Lung (tissue), 12 donors: ENCODE results near the gene SAMD7. TPM values are rescaled to one million over a fixed set of nuclear protein-coding genes. Genes with fewer than 3 reads are reported as not detected.

ENCODE experiments used
- ATAC-seq: fragments of 200-7000 bp; cut with Tn5 transposase; one replicate; pipeline ENCODE4 v1.9.1; 2020; ENCODE audit warnings: moderate number of reproducible peaks; ENCODE audit not compliant: insufficient read depth, low FRiP score
- DNase-seq, 3 donors: peaks; one replicate each; pipeline ENCODE4 v3.0.0-alpha.2; 2013 to 2017
- H3K27ac ChIP-seq, 2 donors: one replicate each; pipeline ENCODE4 v1.5.1; 2013; ENCODE audit warnings: mild to moderate bottlenecking in 2 of 2, moderate library complexity in 2 of 2, control low read depth in 1 of 2, inconsistent platforms in 1 of 2, low read depth in 1 of 2, low read length in 1 of 2
- H3K27me3 ChIP-seq, 3 donors: one replicate each; pipeline ENCODE4 v1.5.1; 2013; ENCODE audit warnings: low read length in 2 of 3; ENCODE audit not compliant: control insufficient read depth in 3 of 3, insufficient read depth in 3 of 3
- H3K36me3 ChIP-seq, 4 donors: one replicate each; pipeline ENCODE4 v1.5.1; 2013; ENCODE audit warnings: low read length in 4 of 4, mild to moderate bottlenecking in 1 of 4, moderate library complexity in 1 of 4; ENCODE audit not compliant: control insufficient read depth in 4 of 4, insufficient read depth in 4 of 4
- H3K4me1 ChIP-seq, 5 donors: one replicate each; pipeline ENCODE4 v1.5.1; 2013; ENCODE audit warnings: low read length in 5 of 5, mild to moderate bottlenecking in 2 of 5, moderate library complexity in 1 of 5; ENCODE audit not compliant: control insufficient read depth in 5 of 5, insufficient read depth in 5 of 5
- H3K4me3 ChIP-seq: one replicate; pipeline ENCODE4 v1.5.1; 2013; ENCODE audit warnings: mild to moderate bottlenecking, control low read depth, moderate library complexity
- H3K9ac ChIP-seq, 2 donors: one replicate each; pipeline ENCODE4 v1.5.1; 2013; ENCODE audit warnings: low read length in 2 of 2, control low read depth in 1 of 2; ENCODE audit not compliant: insufficient read depth in 1 of 2
- H3K9me3 ChIP-seq, 4 donors: one replicate each; pipeline ENCODE4 v1.5.1; 2013; ENCODE audit warnings: low read length in 3 of 4, mild to moderate bottlenecking in 1 of 4, moderate library complexity in 1 of 4; ENCODE audit not compliant: control insufficient read depth in 4 of 4, insufficient read depth in 3 of 4
- WGBS, 2 donors: extraction: QIAGEN DNeasy Blood & Tissue Kit; methylation state at CpG; one replicate each; pipeline ENCODE4 v1.1.7; 2013; 5-methylcytosine and 5-hydroxymethylcytosine counted together
- polyA plus RNA-seq, 2 donors: library from polyadenylated mRNA; stranded (reverse); fragments of 200-250 nt; gene quantifications; one replicate each; pipeline ENCODE4 v1.2.1, GENCODE V29; 2013
- total RNA-seq, 2 donors: library from RNA; depleted of rRNA in 1 of 2; stranded (reverse); fragments of >200 nt in 1 of 2; gene quantifications; one replicate each; pipeline ENCODE4 v1.2.1, GENCODE V29; 2014 to 2021
- TF ChIP-seq, protein P1 (sequence below): IDR thresholded peaks from 2 replicates; pipeline ENCODE4 v1.5.1; 2012; ENCODE audit warnings: mild to moderate bottlenecking; ENCODE audit errors: control extremely low read depth, extremely low read depth
- donor health status: control.
- donor health status: control.
- donor health status: Bipolar disorder and iron deficiency.
- donor health status: healthy.
- donor health status: DM: yes; HTN: yes; CAD: no.

Gene SAMD7
- total and polyA plus RNA-seq, 4 donors: not detected

DNA sequence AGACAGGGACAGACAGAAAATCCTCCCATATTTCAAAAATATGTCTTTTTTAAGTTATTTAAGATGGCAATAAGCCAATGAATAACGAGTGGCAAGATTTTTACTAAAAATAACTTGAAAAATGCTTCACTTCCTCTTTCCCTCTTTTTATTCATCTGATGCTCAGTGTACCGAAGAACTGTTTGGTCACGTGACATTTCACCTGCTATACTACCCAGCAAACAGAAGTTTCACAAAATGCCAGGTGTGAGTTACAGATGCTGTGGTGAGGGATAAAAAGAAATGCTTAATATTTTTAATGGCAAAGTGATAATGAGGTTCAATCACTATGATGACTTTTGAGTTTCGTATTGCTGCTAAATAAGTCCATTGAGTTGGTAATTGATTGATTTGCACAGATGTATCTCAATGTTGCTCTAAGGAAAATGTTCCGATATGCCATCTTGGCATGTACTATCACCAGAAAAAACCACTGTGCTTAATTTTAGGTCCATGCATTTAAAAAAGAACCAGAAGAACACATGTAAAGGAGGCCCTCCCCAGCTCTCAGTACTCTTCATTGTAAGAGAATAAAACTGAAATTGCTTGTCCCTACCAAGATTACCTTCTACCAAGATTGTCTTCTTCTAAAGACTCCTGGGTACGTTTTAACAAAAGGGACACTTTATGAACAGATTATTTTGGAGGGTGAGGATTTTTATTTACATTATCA lies 29.3 kb downstream of the SAMD7 start:
- TF ChIP-seq, protein P1, sequence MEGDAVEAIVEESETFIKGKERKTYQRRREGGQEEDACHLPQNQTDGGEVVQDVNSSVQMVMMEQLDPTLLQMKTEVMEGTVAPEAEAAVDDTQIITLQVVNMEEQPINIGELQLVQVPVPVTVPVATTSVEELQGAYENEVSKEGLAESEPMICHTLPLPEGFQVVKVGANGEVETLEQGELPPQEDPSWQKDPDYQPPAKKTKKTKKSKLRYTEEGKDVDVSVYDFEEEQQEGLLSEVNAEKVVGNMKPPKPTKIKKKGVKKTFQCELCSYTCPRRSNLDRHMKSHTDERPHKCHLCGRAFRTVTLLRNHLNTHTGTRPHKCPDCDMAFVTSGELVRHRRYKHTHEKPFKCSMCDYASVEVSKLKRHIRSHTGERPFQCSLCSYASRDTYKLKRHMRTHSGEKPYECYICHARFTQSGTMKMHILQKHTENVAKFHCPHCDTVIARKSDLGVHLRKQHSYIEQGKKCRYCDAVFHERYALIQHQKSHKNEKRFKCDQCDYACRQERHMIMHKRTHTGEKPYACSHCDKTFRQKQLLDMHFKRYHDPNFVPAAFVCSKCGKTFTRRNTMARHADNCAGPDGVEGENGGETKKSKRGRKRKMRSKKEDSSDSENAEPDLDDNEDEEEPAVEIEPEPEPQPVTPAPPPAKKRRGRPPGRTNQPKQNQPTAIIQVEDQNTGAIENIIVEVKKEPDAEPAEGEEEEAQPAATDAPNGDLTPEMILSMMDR: no peak
- Histone ChIP-seq H3K4me3 (no peak overlapping the region), H3K9ac (no peak overlapping the region), H3K27ac (no peak overlapping the region), H3K4me1 (no peaks in the 10 kb centered on the region), H3K9me3 (peaks cover 0 to 2% (median 0%) of the 10 kb centered on the region in 4 donors), H3K36me3 (no peaks in the 10 kb centered on the region), H3K27me3 (no peaks in the 10 kb centered on the region)
- 49 to 52% methylated on average over 6 of the region's 6 CpGs for WGBS, 2 donors
- DNase-seq (no peak), ATAC-seq (no peak)

GRCh38 chr3:169945313-169945712 lies 33.9 kb downstream of the SAMD7 start:
- Histone ChIP-seq H3K4me3 (no peak overlapping the region), H3K27ac (no peak overlapping the region)

DNA sequence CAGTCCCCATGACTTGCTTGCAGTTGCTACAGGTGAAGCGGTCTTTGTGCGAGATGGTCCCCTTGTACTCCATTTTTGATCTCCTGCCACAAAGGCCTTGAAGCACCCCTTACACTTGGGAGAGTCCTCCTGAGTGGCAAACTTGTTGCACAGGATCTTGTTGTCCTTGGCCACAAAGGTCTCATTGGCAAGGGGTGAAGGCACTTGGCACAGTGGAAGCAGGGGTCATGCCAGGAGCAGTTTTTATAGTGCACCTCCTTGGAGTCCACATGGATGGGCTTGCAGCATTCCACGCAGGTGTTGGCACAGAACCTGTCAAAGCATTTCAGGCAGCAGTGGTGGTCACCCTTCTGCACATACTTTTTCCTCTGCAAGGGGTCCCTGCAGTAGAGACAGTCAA lies 35.0 kb downstream of the SAMD7 start:
- TF ChIP-seq, protein P1: no peak
- ATAC-seq: no peak
- 75 to 98% methylated on average over 3 of the region's 3 CpGs for WGBS, 2 donors
- Histone ChIP-seq H3K27me3 (no peaks in the 10 kb centered on the region), H3K4me3 (no peak overlapping the region), H3K9me3 (peaks cover 0 to 2% (median 0%) of the 10 kb centered on the region in 4 donors), H3K9ac (no peak overlapping the region), H3K36me3 (no peaks in the 10 kb centered on the region), H3K4me1 (peaks cover 0 to 11% (median 3%) of the 10 kb centered on the region in 5 donors), H3K27ac (no peak overlapping the region)
- no peak for DNase-seq

More at GRCh38 chr3:169945313-169945712, 33.9 kb downstream of the SAMD7 start:
- Histone ChIP-seq H3K4me1 (peaks cover 0 to 11% (median 3%) of the 10 kb centered on the region in 5 donors), H3K9ac (no peak overlapping the region), H3K9me3 (peaks cover 0 to 2% (median 0%) of the 10 kb centered on the region in 4 donors), H3K36me3 (no peaks in the 10 kb centered on the region), H3K27me3 (no peaks in the 10 kb centered on the region)
- WGBS, 2 donors: 19 to 33% methylated on average over 7 of the region's 7 CpGs
- TF ChIP-seq, protein P1: no peak
- ATAC-seq (peak; percentile 63), DNase-seq (peak in 2 of 3 donors; percentile 14 to 41)
